Measurements from ENCODE around the gene MSI2.
"Not testable (repeated sequence)": the region's sequence is repeated elsewhere in the genome, so short reads cannot be mapped to it uniquely, and the experiment has no call there.

The MSI2 gene

DNA sequence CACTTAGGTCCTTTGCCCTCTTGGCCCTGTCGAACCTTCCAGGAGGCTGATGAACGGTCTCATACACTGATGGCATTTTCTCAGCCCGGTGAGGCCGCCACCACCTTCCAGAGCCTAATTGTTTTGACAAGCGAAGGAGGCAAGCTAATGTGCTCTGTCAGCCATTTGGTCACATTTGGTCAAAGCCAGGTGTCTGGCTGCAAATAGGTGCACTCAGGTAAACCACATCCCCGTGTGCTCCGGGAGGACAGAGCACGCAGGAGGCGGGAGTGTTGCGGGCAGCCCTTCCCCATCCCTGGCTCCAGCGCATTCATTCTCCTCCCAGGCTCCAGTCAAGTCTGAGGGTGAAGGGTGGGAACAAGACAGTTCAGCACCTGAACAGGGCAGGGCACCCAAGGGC lies 240.1 kb downstream of the MSI2 start:
- no peak for DNase-seq
- in situ Hi-C loops (cut with MboI; ENCODE audit: low pct_unique_long_range_greater_than_20kb, low sequenced_read_pairs): no loop called here

DNA sequence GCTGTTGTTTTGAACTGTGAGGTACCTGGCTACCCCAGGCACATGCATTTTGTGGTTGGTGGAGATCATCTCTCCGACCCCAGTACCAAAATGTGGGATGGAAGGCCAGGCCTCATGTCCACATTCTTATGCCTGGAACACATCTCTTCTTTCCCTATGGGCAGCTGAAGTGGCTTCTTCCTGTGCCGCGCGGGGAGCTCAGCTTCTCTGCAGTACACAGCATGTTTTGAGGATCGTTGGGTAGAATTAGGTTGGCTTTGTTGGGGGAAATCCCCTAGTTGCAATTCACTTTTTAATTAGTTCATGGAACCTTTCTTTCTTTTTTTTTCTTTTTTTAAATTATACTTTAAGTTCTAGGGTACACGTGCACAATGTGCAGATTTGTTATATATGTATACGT lies 242.1 kb downstream of the MSI2 start:
- in situ Hi-C loops (cut with MboI; ENCODE audit: low pct_unique_long_range_greater_than_20kb, low sequenced_read_pairs): no loop called here
- DNase-seq: no peak

DNA sequence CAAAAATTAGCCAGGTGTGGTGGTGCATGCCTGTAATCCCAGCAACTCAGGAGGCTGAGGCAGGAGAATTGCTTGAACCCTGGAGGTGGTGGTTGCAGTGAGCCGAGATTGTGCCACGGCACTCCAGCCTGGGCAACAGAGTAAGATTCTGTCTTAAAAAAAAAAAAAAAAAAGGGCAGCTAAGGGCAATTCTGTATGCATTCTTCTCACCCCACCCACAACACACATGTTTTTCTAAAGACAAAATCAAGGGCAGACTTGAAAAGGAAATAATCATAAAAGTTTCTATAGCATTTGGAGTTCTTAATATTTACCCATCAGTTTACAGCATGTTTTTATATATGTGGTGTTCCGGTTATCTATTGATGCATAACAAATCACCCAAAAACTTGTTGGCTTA lies 242.9 kb downstream of the MSI2 start:
- in situ Hi-C loops (cut with MboI; ENCODE audit: low pct_unique_long_range_greater_than_20kb, low sequenced_read_pairs); DNase-seq: not testable (repeated sequence)

DNA sequence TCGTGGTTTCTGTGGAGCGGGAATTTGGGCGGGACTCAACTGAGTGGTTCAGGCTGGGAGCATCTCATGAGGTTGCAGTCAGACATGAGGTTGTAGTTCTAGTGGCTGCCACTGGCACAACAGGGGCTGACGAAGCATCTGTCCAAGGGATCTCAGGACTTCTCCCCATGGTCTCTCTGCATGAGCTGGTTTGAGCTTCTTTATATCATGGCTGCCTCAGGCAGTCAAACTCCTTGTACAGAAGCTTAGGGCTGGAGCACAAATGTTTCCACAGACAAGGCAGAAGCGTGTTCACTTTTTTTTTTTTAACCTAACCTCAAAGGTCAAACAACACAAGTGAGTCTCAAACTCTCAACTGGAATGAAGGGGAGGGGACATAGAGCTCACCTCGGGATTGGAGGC lies 243.3 kb downstream of the MSI2 start:
- DNase-seq: no peak
- in situ Hi-C loops (cut with MboI; ENCODE audit: low pct_unique_long_range_greater_than_20kb, low sequenced_read_pairs): no loop called here

- DNase-seq: no peak
- in situ Hi-C loops (cut with MboI; ENCODE audit: low pct_unique_long_range_greater_than_20kb, low sequenced_read_pairs): no loop called here
Measured at GRCh38 chr17:57501016-57501415, 244.7 kb downstream of the MSI2 start.

- DNase-seq: no peak
- in situ Hi-C loops (cut with MboI; ENCODE audit: low pct_unique_long_range_greater_than_20kb, low sequenced_read_pairs): no loop called here
Measured at GRCh38 chr17:57502022-57502421, 245.7 kb downstream of the MSI2 start.

DNA sequence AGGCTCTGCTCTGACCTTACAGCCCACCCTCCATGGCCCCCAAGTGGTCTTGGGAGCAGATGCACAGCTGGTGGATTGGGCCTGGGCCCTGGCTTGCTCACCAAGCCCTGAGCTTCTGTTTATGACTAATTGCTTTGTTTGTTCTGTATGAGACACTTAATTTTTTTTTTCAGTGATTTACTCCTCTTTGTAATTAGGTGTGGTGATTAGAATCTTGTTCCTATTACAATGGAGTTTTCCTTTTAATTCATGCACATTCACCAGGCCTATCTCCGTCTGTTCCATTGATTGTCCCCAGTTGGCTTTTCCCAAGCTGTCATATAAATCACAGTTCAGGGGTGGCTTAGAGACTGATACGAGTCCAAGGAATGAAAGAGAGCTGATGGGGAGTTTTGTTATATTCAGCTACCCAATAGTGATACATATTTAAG lies 246.5 kb downstream of the MSI2 start:
- in situ Hi-C loops (cut with MboI; ENCODE audit: low pct_unique_long_range_greater_than_20kb, low sequenced_read_pairs): no loop called here

GRCh38 chr17:57504208-57504607 lies 247.9 kb downstream of the MSI2 start:
- no peak for DNase-seq
- in situ Hi-C loops (cut with MboI; ENCODE audit: low pct_unique_long_range_greater_than_20kb, low sequenced_read_pairs): no loop called here

More for the DNA sequence above, 246.5 kb downstream of the MSI2 start:
- no peak for DNase-seq

GRCh38 chr17:57505841-57506773 lies 249.8 kb downstream of the MSI2 start:
- in situ Hi-C loops (cut with MboI; ENCODE audit: low pct_unique_long_range_greater_than_20kb, low sequenced_read_pairs): no loop called here
- no peak for DNase-seq

DNA sequence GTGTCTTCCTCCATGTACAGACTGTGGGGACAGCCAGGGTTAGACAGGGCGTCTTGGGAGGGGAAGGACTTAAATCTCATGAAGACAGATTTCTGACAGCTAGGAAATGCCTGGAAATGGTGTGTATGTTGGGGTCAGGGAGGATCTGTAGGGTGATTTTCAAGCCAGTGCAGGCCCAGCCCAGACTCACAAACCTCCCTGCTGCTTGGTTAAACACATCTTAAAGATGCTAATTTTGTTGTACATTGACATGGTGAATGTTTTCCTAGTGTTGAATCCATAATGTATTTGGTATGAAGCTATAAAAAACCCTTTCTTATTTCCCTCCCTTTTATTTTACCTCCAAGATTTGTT lies 250.4 kb downstream of the MSI2 start:
- DNase-seq: no peak
- in situ Hi-C loops (cut with MboI; ENCODE audit: low pct_unique_long_range_greater_than_20kb, low sequenced_read_pairs): no loop called here

GRCh38 chr17:57507828-57508227 lies 251.5 kb downstream of the MSI2 start:
- in situ Hi-C loops (cut with MboI; ENCODE audit: low pct_unique_long_range_greater_than_20kb, low sequenced_read_pairs): no loop called here
- DNase-seq: no peak

GRCh38 chr17:57508671-57509070 lies 252.3 kb downstream of the MSI2 start:
- no peak for DNase-seq
- in situ Hi-C loops (cut with MboI; ENCODE audit: low pct_unique_long_range_greater_than_20kb, low sequenced_read_pairs): no loop called here

DNA sequence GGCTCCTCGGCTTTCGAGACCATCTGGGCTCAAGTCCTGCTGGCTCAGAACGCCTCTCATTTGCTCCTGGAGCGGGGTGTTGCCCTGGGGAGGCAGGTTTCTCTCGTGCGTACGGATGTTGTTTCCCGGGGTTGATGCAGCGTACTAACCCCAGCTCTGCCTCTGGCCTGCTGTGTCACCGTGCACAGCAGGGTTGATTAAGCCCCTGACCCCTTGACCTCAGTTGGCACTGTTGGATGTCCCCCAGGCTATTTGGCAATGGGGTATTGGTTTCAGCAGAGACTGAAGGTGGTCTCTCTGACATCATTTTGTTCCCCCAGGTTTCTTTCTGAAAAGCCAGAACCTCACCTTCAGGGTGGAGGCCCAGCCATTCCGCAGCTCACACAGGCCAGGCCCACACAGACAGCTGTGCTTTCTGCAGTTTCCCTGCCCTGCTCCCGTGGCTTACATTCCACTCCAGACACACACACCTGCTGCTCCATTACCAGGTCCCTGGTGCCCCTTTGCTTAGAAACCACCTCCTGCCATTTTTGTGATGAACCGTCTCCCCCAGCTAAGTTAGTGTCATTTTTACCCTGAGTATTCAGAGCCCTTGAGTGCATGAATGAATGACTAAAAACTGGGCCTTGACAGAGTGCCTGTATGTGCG lies 255.3 kb downstream of the MSI2 start:
- no peak for DNase-seq
- in situ Hi-C loops (cut with MboI; ENCODE audit: low pct_unique_long_range_greater_than_20kb, low sequenced_read_pairs): no loop called here

GRCh38 chr17:57512258-57512657 lies 255.9 kb downstream of the MSI2 start:
- DNase-seq: no peak
- in situ Hi-C loops (cut with MboI; ENCODE audit: low pct_unique_long_range_greater_than_20kb, low sequenced_read_pairs): no loop called here

- in situ Hi-C loops (cut with MboI; ENCODE audit: low pct_unique_long_range_greater_than_20kb, low sequenced_read_pairs): no loop called here
- DNase-seq: no peak
Measured at GRCh38 chr17:57512691-57513090, 256.4 kb downstream of the MSI2 start.

DNA sequence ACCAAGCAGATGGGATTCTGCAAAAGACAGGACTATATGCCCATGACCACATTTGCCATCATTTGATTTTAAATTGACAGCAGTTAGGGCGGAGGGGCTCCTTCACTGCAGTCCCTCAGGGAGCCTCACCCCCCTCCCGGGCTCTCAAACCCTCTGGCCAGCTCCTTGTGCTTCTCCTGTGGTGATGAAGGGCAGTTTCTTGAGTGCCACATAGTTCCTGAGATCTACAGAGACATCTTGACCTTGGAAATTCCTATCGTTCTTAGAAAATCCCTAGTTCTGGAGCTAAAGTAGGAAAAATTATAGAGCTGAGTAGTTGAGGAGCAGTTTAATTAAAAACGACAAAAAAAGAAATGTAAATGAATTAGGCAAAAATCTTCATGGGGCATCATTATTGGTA lies 257.2 kb downstream of the MSI2 start:
- in situ Hi-C loops (cut with MboI; ENCODE audit: low pct_unique_long_range_greater_than_20kb, low sequenced_read_pairs): no loop called here
- no peak for DNase-seq

GRCh38 chr17:57514614-57515013 lies 258.3 kb downstream of the MSI2 start:
- no peak for DNase-seq
- in situ Hi-C loops (cut with MboI; ENCODE audit: low pct_unique_long_range_greater_than_20kb, low sequenced_read_pairs): no loop called here

DNA sequence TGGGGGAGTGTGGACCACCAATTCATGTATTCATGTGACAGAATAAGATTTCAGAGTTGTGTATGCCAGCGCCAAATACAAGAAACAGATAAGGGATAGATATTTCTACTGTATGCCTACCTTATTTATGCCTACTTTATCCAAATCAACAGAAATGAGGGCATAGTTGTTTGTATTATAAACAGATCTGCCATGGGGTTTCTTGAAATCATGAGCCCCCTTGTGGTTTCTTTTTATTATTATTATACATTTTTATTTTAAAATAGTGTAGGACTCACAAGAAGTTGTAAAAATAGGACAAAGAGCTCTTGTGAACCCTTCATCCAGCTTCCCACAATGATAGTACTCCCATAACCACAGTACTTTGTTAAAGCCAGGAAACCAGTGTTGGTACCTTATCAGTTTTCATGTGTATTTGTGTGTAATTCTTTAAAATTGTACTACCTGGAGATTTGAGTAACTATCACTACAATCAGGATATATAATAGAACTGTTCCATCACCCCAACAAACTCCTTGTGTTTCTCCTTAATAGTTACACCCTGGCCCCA lies 259.4 kb downstream of the MSI2 start:
- no peak for DNase-seq
- in situ Hi-C loops (cut with MboI; ENCODE audit: low pct_unique_long_range_greater_than_20kb, low sequenced_read_pairs): no loop called here

GRCh38 chr17:57516290-57517230 lies 260.2 kb downstream of the MSI2 start:
- in situ Hi-C loops (cut with MboI; ENCODE audit: low pct_unique_long_range_greater_than_20kb, low sequenced_read_pairs): no loop called here
- DNase-seq: no peak
